Esophagus squamous epithelium (tissue), 5 donors: ENCODE data around the gene HIRA. TPM values are rescaled to one million over a fixed set of nuclear protein-coding genes. Genes with fewer than 3 reads are reported as not detected.

Experiments
- DNase-seq: peaks from one replicate; lab custom pipeline; 2025; lab: John Stamatoyannopoulos, UW
- H3K27ac ChIP-seq, 4 donors: fragments of 200-600 bp; sonication (generic); one replicate each; pipeline ENCODE4 v1.5.1; 2016 to 2019; ENCODE audit warnings: mild to moderate bottlenecking in 1 of 4
- H3K27me3 ChIP-seq, 4 donors: fragments of 200-600 bp; sonication (generic); 1 replicate in 3 of 4; 2 replicates in 1 of 4; pipeline versions ENCODE4 v1.5.1 to v1.6.0; 2017 to 2021; ENCODE audit warnings: antibody characterized with exemption in 1 of 4
- H3K36me3 ChIP-seq, 3 donors: fragments of 200-600 bp; sonication (generic); one replicate each; pipeline ENCODE4 v1.5.1; 2016 to 2019
- H3K4me1 ChIP-seq, 3 donors: fragments of 200-600 bp; sonication (generic); one replicate each; pipeline ENCODE4 v1.5.1; 2017 to 2019
- H3K4me3 ChIP-seq, 4 donors: fragments of 200-600 bp; sonication (generic); 1 replicate in 3 of 4; 2 replicates in 1 of 4; pipeline ENCODE4 v1.5.1; 2016 to 2019; ENCODE audit warnings: mild to moderate bottlenecking in 2 of 4, moderate library complexity in 1 of 4
- H3K9me3 ChIP-seq, 3 donors: fragments of 200-600 bp; sonication (generic); one replicate each; pipeline ENCODE4 v1.5.1; 2016 to 2019
- POLR2A ChIP-seq, 4 donors: fragments of 450-650 bp; IDR thresholded peaks; one replicate each; pipeline ENCODE4 v1.6.1; 2017; ENCODE audit warnings: antibody characterized with exemption in 4 of 4, mild to moderate bottlenecking in 4 of 4, moderate library complexity in 3 of 4
- WGBS, 2 donors: methylation state at CpG; one replicate each; pipeline ENCODE4 v1.1.5; 2018; 5-methylcytosine and 5-hydroxymethylcytosine counted together
- intact Hi-C: fragments of 100-400 bp; cut with DNase I; formaldehyde crosslinking; loops from one replicate; pipeline ENCODE4 v1.15.0; 2022
- total RNA-seq, 4 donors: library from RNA; depleted of rRNA; stranded (reverse); fragments of >200 nt; gene quantifications; one replicate each; pipeline ENCODE4 v1.1.0, GENCODE V29; 2016
- TF ChIP-seq, protein P1 (sequence below), 6 experiments: fragments of 450-650 bp in 4 of 6; fragments of 200-600 bp in 2 of 6; sonication (generic) in 2 of 6; IDR thresholded peaks; one replicate each; pipeline ENCODE4 v1.5.1; 2016 to 2019; ENCODE audit warnings: antibody characterized with exemption in 6 of 6, mild to moderate bottlenecking in 4 of 6, moderate library complexity in 4 of 6
- donor health status: DM: yes; HTN: yes; CAD: no.

The HIRA gene
- total RNA-seq, 4 donors from 2014 or later, result 11.2 to 19.8 (median 14.4) TPM

DNA sequence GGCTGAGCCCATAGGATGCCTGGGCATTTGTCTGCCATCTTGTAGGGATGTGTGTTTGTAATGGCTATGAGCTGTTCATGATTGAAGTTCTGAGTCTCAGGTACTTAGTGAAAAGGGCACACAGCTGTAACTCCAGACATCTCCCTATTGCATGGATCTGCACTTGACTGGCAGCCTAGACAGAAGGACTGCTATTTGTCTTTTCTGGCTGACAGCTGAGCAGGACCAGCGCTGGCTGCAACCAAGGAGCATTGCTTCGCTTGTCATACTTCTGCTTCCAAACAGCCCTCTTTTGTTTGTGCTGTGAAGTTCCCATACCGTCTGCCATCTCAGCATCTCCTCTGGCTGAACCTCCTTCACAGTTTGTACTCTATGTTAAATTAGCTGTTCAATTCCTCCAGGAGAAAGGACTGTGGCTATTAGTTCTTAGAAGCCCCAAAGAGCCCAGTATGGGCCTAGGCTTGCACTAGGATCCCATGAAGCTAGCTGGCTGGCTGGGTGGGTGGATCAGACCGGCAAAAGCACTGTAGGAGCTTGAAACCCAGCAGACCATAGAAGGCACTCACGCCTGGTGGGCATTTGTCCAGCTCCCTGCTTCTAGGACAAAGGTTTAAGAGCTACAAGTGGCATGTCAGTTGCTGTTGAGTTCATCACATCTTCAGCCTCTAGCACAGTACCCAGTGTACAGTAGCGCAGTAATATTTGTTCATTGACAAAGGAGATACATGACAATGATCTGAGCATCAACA, 20.4 kb downstream of the HIRA start:
- Histone ChIP-seq H3K27ac (no peak overlapping the region), H3K27me3 (no peaks in the 10 kb centered on the region), H3K4me3 (no peak overlapping the region), H3K9me3 (no peaks in the 10 kb centered on the region), H3K4me1 (peaks cover 0 to 22% (median 0%) of the 10 kb centered on the region in 3 donors), H3K36me3 (peaks cover 7 to 52% (median 22%) of the 10 kb centered on the region in 3 donors)
- intact Hi-C loops, result no loop called here
- 96 to 100% methylated on average over 3 of the region's 6 CpGs for WGBS, 2 donors
- TF ChIP-seq POLR2A (IDR thresholded peaks at IDR 0.05), result no peak
- TF ChIP-seq, protein P1, sequence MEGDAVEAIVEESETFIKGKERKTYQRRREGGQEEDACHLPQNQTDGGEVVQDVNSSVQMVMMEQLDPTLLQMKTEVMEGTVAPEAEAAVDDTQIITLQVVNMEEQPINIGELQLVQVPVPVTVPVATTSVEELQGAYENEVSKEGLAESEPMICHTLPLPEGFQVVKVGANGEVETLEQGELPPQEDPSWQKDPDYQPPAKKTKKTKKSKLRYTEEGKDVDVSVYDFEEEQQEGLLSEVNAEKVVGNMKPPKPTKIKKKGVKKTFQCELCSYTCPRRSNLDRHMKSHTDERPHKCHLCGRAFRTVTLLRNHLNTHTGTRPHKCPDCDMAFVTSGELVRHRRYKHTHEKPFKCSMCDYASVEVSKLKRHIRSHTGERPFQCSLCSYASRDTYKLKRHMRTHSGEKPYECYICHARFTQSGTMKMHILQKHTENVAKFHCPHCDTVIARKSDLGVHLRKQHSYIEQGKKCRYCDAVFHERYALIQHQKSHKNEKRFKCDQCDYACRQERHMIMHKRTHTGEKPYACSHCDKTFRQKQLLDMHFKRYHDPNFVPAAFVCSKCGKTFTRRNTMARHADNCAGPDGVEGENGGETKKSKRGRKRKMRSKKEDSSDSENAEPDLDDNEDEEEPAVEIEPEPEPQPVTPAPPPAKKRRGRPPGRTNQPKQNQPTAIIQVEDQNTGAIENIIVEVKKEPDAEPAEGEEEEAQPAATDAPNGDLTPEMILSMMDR (IDR thresholded peaks at IDR 0.05), result no peak
- no peak for DNase-seq

DNA sequence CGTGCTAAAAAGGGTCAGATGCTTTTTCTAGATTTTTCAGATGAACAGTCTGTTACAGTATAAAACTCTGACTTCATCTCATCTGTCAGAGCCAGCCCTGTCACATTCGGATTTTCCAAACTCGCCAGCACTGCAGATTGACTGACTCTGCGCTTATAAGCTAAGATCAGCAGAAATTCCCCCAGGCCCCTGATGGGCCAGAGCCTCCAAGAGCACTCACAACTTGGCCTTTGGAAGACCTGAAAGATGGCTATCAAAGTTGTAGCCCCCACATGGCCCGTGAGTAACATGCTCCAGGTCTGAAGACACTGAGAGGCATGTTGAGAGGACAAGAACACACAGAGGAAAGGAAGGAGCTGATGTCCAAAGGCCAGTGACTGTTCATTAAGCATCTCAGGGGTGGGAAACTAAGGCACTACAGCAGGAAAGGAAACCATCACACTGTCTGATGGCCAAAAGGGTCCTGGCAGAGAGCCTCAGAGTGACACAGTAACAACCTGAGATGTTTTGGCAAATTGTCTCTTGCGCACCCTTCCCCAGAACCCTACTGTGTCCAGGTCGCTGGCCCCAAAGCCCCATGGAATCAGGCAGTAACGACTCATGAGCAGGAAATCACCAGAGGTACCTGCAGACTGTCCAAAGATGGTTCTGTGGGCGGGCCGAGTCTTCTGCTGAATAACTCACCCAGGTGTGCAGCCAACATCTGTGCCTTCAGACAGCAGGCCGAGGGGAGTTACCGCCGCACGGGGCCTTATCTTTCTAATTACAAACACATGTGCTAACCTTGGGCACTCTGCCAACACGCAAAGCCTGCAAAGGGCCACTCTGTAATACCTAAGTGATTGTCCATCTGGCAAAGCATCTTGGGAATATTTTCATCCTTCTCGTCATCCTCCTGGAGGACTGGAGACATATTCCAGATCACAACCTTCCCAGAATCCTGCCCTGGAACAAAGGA, 23.6 kb downstream of the HIRA start:
- peaks cover 0 to under 1% (median 0%) of the 10 kb centered on the region in 3 donors for H3K4me1 ChIP-seq
- intact Hi-C loops, result no loop called here
- TF ChIP-seq, protein P1 (IDR thresholded peaks at IDR 0.05), result no peak
- no peak for TF ChIP-seq POLR2A (IDR thresholded peaks at IDR 0.05)
- H3K4me3 ChIP-seq, result no peak overlapping the region
- WGBS, 2 donors, result 86 to 87% methylated on average over 11 to 14 of the region's 16 CpGs
- H3K9me3 ChIP-seq, result no peaks in the 10 kb centered on the region
- H3K27me3 ChIP-seq, result no peaks in the 10 kb centered on the region
- no peak overlapping the region for H3K27ac ChIP-seq
- DNase-seq, result no peak
- peaks cover 7 to 77% (median 30%) of the 10 kb centered on the region in 3 donors for H3K36me3 ChIP-seq

DNA sequence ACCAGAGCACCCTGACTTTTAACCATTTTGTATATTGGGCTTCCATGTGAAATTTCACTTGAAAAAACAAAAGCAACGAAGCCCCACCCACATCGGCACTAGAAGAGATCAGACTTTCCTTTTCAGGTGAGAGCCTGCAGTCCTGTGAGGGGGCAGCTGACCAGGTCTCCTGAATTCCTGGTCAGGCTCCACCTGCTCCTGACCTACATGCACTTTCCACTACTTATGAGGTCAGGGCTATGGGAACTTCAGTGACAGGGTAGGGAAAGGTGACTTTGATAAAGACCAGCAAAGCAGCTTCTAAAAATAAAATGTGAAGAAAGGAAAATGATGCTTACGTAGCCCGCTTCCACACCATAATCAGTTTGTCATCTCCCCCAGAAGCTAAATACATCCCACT, 24.7 kb downstream of the HIRA start:
- no peak overlapping the region for H3K4me3 ChIP-seq
- WGBS, 2 donors, result 87 to 97% methylated on average over 4 of the region's 4 CpGs
- peaks cover 7 to 79% (median 30%) of the 10 kb centered on the region in 3 donors for H3K36me3 ChIP-seq
- H3K27me3 ChIP-seq, result no peaks in the 10 kb centered on the region
- TF ChIP-seq POLR2A (IDR thresholded peaks at IDR 0.05), result no peak
- TF ChIP-seq, protein P1 (IDR thresholded peaks at IDR 0.05), result no peak
- no peak overlapping the region for H3K27ac ChIP-seq
- H3K4me1 ChIP-seq, result no peaks in the 10 kb centered on the region
- intact Hi-C loops, result no loop called here
- H3K9me3 ChIP-seq, result no peaks in the 10 kb centered on the region
- no peak for DNase-seq

DNA sequence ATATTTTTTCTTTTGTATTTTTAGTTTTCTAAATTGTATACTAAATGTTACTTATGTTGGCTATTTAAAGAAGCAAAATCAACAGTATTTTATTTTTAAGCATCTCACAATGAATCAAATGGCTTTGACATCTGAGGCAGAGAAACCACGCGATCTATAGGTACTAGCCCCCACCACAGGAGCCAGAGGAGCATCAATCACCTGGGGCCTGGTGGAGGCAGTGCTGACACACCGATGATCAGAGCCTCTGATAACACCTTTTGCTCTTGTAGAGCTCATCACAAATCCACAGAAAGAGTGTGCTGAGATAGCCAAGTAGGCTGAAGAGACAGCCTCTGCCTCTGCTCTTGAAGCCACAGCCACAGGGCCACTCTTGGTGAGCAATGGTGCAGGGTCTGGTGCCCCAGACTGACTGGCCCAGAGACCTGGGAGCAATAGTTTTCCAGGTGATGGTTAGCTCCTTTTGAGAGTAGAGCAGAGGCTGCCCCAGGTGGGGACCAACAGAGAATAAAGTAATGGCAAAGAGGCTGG, 25.2 kb downstream of the HIRA start:
- no peak overlapping the region for H3K27ac ChIP-seq
- WGBS, 2 donors, result 83 to 85% methylated on average over 3 of the region's 3 CpGs
- no peaks in the 10 kb centered on the region for H3K27me3 ChIP-seq
- no peaks in the 10 kb centered on the region for H3K9me3 ChIP-seq
- H3K4me3 ChIP-seq, result no peak overlapping the region
- intact Hi-C loops, result no loop called here
- no peak for DNase-seq
- TF ChIP-seq, protein P1 (IDR thresholded peaks at IDR 0.05), result no peak
- TF ChIP-seq POLR2A (IDR thresholded peaks at IDR 0.05), result no peak
- peaks cover 7 to 83% (median 30%) of the 10 kb centered on the region in 3 donors for H3K36me3 ChIP-seq
- H3K4me1 ChIP-seq, result no peaks in the 10 kb centered on the region
